T-helper 2 cell treated with Interferon-gamma antibody and Interleukin-4, amounts not matched to agents 5 μg/mL and 100 μg/mL, for 36 hours (primary cell): ENCODE results near the gene MRPL54.
A peak's percentile ranks its signal among the peaks of the same experiment; 100 is the strongest.

ENCODE experiments used
- DNase-seq: peaks from one replicate; pipeline ENCODE4 v3.0.0; 2021; ENCODE audit warnings: low spot score
- H3K27ac Mint-ChIP-seq: one replicate; pipeline ENCODE4 v1.8.0; 2021; ENCODE audit warnings: mild to moderate bottlenecking, mixed read lengths
- H3K27me3 Mint-ChIP-seq: one replicate; pipeline ENCODE4 v1.8.0; 2021; ENCODE audit warnings: low read depth, mixed read lengths
- H3K36me3 Mint-ChIP-seq: one replicate; pipeline ENCODE4 v1.8.0; 2021; ENCODE audit warnings: low read depth, mixed read lengths
- H3K4me1 Mint-ChIP-seq: one replicate; pipeline ENCODE4 v1.8.0; 2021; ENCODE audit warnings: low read depth, mixed read lengths
- H3K4me3 Mint-ChIP-seq: one replicate; pipeline ENCODE4 v1.8.0; 2022; ENCODE audit warnings: mild to moderate bottlenecking, moderate library complexity, mixed read lengths
- H3K9me3 Mint-ChIP-seq: one replicate; pipeline ENCODE4 v1.8.0; 2021; ENCODE audit warnings: mixed read lengths

MRPL54 gene

DNA sequence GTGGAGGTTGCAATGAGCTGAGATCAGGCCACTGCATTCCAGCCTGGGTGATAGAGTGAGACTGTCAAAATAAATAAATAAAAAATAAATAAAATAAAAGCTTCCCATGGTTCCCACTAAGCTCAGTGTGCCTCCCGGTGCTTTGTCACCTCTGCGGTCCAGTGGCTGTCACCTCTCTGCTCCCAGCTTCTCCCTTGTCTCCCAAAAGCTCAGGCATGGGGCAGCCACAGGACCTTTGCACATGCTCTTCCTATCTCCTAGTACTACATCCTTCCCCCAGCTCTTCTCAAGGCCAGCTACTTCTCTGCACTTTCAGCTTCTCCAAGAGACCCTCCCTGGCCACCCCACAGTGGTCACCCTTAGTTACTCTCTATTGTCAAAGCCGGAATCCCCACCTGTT is 31.3 kb downstream of the MRPL54 start:
- Mint-ChIP-seq H3K9me3 (peaks cover 12% of the 10 kb centered on the region), H3K36me3 (peaks cover 9% of the 10 kb centered on the region), H3K4me3 (no peak overlapping the region), H3K27ac (no peak overlapping the region), H3K4me1 (peaks cover 8% of the 10 kb centered on the region), H3K27me3 (peaks cover 7% of the 10 kb centered on the region)
- no peak for DNase-seq

DNA sequence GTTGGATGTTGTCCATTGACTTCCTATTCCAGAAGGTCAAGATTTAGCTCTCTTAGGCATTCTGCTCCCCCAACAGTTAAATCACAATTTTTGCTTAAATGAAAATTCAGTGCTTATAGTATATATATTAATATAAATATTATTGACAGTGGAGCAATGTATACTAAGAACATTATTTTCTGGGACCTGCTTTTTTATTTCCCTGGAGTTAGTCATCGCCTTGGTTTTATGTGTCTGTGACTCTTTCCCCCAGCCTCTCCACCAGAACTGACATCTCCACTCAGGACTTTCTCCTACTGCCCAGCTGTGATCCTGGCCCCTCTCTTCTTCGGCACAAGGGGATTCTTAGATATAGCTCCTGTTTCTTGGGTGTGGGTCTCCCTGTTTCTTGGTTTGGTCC is 33.9 kb downstream of the MRPL54 start:
- Mint-ChIP-seq H3K9me3 (peaks cover 12% of the 10 kb centered on the region), H3K27me3 (peaks cover 4% of the 10 kb centered on the region), H3K36me3 (peaks cover 9% of the 10 kb centered on the region), H3K4me1 (peaks cover 18% of the 10 kb centered on the region), H3K27ac (no peak overlapping the region), H3K4me3 (no peak overlapping the region)
- DNase-seq, result no peak

DNA sequence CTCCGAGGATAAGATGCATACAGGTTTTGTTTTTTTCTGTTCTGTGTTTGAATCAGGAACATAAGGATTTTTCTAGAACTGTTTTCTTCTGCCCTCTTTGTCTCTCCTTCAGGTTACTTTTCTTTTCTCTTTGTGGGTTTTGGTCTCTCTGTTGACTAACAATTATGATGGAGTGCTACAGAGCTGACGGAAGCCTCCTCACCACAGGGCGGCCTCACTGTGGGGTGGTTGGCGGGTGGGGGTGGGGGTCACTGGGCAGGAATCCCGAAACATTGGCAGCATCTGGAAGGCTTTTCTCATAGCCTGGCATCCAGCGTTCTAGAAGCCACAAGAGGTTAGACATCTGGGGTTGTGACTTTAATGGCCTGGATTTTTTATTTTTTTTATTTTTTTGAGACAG is 35.7 kb downstream of the MRPL54 start:
- DNase-seq, result no peak
- H3K4me1 Mint-ChIP-seq, result peaks cover 18% of the 10 kb centered on the region
- peak overlapping the region; percentile 65 for H3K4me3 Mint-ChIP-seq

DNA sequence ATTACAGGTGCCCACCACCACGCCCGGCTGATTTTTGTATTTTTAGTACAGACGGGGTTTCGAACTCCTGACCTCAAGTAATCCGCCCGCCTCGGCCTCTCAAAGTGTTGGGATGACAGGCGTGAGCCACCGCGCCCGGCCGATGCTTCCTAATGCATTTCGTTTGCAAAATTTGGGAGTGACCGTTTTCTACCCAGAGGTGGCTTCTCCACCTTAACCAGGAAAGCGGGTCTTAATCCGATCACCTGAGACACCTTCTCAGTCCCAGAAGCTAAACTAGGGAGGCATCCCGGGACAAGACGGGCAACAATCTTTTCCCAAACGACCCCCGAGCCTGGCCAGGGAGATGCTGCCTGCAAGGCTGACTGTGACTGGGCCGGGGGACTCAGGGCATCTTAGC is 38.5 kb downstream of the MRPL54 start:
- peaks cover 8% of the 10 kb centered on the region for H3K9me3 Mint-ChIP-seq
- no peak for DNase-seq
- H3K36me3 Mint-ChIP-seq, result peaks cover 9% of the 10 kb centered on the region
- H3K4me3 Mint-ChIP-seq, result peak overlapping the region; percentile 64
- peaks cover 16% of the 10 kb centered on the region for H3K4me1 Mint-ChIP-seq
- H3K27ac Mint-ChIP-seq, result no peak overlapping the region
- H3K27me3 Mint-ChIP-seq, result peaks cover 4% of the 10 kb centered on the region

More for the DNA sequence above, 35.7 kb downstream of the MRPL54 start:
- peak overlapping the region; percentile 81 for H3K27ac Mint-ChIP-seq
- peaks cover 9% of the 10 kb centered on the region for H3K36me3 Mint-ChIP-seq
- H3K27me3 Mint-ChIP-seq, result peaks cover 4% of the 10 kb centered on the region
- peaks cover 12% of the 10 kb centered on the region for H3K9me3 Mint-ChIP-seq

DNA sequence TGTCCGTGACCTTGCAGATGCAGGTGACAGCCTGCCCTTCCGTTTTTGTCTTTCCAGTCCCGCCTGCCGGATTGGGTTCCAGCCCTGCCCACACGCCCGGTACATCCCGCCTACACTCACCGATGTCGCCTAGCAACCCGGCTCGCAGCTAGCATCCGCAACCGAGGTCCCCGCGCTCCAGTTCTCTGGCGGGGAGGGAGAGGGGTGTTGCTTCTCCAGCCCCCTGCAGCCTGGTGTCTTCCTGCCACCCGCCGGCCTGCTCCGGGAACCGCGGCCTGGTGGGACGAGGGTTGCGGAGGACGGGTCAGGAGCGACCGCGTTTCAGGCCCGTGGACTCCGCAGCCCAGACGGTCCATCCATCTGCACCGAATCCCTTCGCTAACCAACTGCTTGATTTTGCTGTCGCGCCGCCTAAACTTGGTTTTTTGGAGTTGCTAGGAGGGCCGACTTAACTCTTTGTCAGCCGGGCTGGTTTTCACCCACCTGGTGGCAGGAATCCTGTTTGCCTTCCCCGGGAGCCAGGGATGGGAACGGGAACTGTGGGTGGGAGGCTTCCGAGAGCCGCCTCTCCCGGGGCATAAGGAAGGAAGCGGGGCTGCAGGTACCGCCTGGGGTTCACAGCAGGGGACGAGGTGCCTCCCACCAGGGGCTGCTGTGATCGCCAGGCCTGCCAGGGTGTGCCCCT is 39.1 kb downstream of the MRPL54 start:
- Mint-ChIP-seq H3K4me3 (peak overlapping the region; percentile 64), H3K4me1 (peaks cover 16% of the 10 kb centered on the region), H3K27me3 (peaks cover 4% of the 10 kb centered on the region), H3K9me3 (peaks cover 5% of the 10 kb centered on the region), H3K27ac (no peak overlapping the region), H3K36me3 (peaks cover 8% of the 10 kb centered on the region)
- DNase-seq, result peak; percentile 54

DNA sequence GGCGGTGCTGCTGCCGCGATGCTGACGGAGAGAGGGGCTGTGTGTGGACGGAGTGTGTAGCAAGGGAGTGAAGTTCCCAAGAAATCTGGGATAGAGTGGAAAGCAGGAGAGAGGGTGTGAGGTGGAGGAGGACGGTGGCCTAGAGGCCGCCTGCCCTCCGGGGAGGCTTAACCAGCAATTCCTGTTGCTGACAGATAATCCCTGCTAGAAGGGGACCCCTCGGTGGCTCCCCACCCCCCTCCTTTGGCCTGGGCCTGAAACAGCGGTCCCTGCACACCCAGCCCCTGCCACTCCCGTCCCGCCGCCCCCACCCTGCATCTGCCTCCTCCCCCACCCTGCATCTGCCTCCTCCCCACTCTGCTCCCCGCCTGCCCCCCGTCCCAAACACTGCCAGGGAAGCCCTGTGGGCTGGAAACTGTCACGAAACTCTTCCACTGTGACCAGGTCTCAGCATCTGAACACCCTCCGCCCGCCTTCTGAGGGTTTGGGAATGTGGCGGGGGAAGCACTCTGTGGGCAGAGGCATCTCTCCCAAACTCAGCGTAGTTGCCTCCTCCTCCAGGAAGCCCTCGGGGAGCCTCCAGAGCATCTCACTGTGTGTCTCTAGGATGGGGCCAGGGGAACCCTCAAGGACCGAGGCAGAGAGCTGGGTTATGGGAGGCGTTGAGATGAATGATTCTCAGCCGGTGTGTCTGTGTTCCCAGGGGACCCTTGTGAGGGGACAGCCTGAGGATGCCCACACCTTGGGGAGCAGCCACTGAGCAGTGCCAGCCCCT is 40.8 kb downstream of the MRPL54 start:
- H3K27me3 Mint-ChIP-seq, result peaks cover 4% of the 10 kb centered on the region
- H3K4me1 Mint-ChIP-seq, result peaks cover 12% of the 10 kb centered on the region
- no peak for DNase-seq
- no peaks in the 10 kb centered on the region for H3K36me3 Mint-ChIP-seq
- H3K27ac Mint-ChIP-seq, result no peak overlapping the region
- H3K9me3 Mint-ChIP-seq, result no peaks in the 10 kb centered on the region
- H3K4me3 Mint-ChIP-seq, result no peak overlapping the region

DNA sequence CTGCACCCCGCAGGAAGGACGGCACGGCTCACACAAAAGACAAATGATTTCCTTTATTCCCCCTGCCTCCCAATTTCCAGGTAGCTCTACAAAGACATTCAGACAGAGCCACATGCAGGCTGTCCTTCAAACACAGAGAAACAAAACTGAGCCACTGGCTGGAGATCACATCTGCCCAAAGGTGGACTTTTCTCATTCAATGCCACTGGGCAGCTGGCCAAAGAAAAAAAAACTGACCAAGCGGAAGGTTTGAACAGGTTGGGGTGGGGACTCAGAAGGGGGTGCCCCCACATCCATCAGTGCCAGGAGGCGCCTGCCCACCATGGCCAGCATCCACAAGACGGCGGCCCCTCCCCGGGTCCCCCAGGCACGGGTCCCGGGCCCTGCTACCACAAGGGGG is 41.5 kb downstream of the MRPL54 start:
- H3K9me3 Mint-ChIP-seq, result no peaks in the 10 kb centered on the region
- no peak overlapping the region for H3K4me3 Mint-ChIP-seq
- no peaks in the 10 kb centered on the region for H3K36me3 Mint-ChIP-seq
- peaks cover 11% of the 10 kb centered on the region for H3K4me1 Mint-ChIP-seq
- H3K27me3 Mint-ChIP-seq, result peaks cover 4% of the 10 kb centered on the region
- no peak overlapping the region for H3K27ac Mint-ChIP-seq
- DNase-seq, result no peak

DNA sequence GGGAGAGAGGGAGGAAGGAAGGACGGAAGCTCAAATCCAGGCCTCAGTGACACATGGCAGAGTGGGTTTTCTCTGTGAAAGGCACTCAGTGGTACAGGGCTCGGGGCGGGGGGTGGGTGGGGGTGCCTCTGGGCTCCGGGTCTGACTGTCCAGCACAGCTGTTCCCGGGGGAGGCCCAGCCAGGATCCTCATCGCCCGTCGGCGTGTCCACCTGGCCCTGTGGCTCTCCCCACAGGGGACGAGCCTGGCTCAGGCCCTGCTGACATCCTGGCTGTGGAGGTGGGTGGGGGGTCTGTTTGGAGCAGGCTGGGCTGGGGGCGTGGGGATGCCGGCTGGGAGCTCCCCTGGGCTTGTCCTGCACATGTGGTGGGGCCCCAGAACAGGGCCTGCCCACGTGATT is 41.9 kb downstream of the MRPL54 start:
- H3K9me3 Mint-ChIP-seq, result no peaks in the 10 kb centered on the region
- H3K36me3 Mint-ChIP-seq, result no peaks in the 10 kb centered on the region
- no peak for DNase-seq
- H3K4me3 Mint-ChIP-seq, result no peak overlapping the region
- H3K27me3 Mint-ChIP-seq, result peaks cover 3% of the 10 kb centered on the region
- no peak overlapping the region for H3K27ac Mint-ChIP-seq
- H3K4me1 Mint-ChIP-seq, result peaks cover 8% of the 10 kb centered on the region

DNA sequence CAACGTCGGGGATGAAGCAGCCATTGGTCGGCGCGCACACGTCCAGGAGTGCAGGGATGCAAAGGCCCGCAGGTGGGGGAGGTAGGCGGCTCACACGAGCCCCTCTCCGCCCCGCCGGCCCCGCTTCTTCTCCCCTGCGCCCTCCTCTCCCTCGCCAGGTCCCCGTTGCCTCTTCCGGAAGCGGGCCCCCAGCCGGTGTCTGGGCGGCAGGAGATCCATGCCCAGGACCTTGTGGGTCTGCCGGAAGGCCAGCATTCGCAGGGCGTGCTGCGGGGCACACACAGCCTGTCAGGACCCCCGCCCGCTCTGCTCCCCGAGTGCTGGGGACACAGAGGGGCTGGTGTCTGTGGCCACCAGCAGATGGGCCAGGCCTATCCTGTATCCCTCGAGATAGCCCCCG is 43.4 kb downstream of the MRPL54 start:
- Mint-ChIP-seq H3K27ac (no peak overlapping the region), H3K36me3 (no peaks in the 10 kb centered on the region), H3K4me3 (no peak overlapping the region), H3K27me3 (no peaks in the 10 kb centered on the region), H3K9me3 (no peaks in the 10 kb centered on the region), H3K4me1 (peaks cover 4% of the 10 kb centered on the region)
- no peak for DNase-seq

DNA sequence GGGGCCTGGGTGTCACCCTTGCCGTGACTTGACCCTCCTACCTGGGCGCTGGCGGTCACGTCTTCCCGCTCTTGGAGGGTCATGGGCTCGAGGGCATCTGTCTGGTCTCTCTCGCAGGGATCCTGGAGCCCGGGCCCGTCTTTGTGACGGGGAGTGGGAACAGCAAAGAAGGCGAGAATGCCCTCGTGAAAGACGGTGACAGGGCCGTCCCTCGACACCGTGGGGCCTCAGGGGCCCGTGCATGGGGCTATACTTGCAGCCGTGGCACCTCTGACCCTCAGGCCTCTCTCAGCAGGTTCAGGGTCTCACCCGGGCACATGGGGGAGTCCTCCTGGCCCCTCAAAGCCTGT is 44.6 kb downstream of the MRPL54 start:
- no peaks in the 10 kb centered on the region for H3K9me3 Mint-ChIP-seq
- no peak overlapping the region for H3K4me3 Mint-ChIP-seq
- DNase-seq, result no peak
- no peaks in the 10 kb centered on the region for H3K36me3 Mint-ChIP-seq
- peaks cover under 1% of the 10 kb centered on the region for H3K4me1 Mint-ChIP-seq
- no peaks in the 10 kb centered on the region for H3K27me3 Mint-ChIP-seq
- no peak overlapping the region for H3K27ac Mint-ChIP-seq

DNA sequence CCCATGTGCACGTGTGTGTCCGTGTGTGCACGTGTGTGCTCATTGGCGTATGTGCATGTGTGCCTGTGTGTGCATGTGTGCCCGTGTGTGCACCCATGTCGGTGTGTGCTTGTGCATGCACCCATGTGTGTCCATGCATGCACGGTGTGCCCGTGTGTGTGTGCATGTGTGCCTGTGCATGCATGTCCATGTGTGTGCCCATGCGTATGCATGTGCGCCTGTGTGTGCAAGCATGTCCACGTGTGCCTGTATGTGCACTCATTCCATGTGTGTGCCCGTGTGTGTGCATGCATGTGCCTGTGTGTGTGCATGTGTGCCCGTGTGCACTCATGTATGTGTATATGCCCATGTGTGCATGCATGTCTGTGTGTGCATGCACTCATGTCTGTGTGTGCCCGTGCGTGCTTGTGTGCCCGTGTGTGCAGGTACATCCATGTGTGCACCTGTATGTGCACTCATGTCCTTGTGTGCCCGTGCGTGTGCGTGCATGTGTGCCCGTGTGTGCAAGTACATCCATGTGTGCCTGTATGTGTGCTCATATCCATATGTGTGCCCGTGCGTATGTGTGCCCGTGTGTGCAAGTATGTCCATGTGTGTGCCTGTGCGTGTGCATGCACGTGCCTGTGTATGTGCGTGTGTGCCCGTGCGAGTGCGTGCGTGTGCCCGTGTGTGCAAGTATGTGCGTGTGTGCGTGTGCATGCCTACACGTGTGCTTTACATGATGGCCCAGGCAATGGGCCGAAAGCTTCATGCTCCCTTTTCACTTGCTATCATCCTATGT is 45.3 kb downstream of the MRPL54 start:
- Mint-ChIP-seq H3K27ac (no peak overlapping the region), H3K4me3 (no peak overlapping the region), H3K36me3 (no peaks in the 10 kb centered on the region), H3K4me1 (peaks cover 7% of the 10 kb centered on the region), H3K27me3 (no peaks in the 10 kb centered on the region), H3K9me3 (no peaks in the 10 kb centered on the region)
- DNase-seq, result no peak

DNA sequence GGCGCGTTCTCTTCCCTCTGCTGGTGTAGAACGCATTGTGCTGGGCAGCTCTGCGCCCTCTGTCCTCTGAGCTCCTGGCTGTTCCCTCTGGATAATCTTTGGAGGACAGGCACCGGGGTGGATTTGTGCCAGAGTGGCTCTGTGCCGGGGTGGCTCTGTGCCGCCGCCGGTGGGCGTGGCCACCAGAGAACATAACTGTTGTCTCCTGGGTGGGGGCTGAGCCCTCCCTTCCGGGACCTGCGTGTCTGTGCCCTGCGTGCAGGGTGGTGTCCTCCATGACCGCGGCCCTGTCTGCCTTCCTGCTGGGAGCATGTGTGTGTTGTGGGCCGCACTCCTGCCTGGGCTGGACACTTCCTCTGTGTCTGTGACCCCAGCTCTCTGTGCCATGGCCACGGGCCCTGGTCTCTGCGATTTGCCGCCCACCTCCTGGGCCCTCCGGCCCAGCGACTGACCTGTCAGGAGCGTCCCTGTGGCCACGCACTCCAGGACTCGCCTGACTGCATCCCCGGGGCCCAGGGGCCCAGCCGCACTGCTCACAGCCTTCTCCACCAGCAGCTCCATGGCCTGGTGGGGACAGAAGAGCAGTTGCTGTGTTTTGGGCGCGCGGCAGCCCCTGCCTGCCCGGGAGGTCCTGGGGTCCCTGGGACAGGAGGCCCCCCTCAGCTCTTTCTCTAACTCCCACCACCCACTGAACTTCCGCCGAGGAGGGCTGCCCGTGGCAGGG is 46.1 kb downstream of the MRPL54 start:
- no peaks in the 10 kb centered on the region for H3K27me3 Mint-ChIP-seq
- H3K4me3 Mint-ChIP-seq, result no peak overlapping the region
- no peak overlapping the region for H3K27ac Mint-ChIP-seq
- no peak for DNase-seq
- no peaks in the 10 kb centered on the region for H3K9me3 Mint-ChIP-seq
- peaks cover 13% of the 10 kb centered on the region for H3K4me1 Mint-ChIP-seq
- no peaks in the 10 kb centered on the region for H3K36me3 Mint-ChIP-seq

DNA sequence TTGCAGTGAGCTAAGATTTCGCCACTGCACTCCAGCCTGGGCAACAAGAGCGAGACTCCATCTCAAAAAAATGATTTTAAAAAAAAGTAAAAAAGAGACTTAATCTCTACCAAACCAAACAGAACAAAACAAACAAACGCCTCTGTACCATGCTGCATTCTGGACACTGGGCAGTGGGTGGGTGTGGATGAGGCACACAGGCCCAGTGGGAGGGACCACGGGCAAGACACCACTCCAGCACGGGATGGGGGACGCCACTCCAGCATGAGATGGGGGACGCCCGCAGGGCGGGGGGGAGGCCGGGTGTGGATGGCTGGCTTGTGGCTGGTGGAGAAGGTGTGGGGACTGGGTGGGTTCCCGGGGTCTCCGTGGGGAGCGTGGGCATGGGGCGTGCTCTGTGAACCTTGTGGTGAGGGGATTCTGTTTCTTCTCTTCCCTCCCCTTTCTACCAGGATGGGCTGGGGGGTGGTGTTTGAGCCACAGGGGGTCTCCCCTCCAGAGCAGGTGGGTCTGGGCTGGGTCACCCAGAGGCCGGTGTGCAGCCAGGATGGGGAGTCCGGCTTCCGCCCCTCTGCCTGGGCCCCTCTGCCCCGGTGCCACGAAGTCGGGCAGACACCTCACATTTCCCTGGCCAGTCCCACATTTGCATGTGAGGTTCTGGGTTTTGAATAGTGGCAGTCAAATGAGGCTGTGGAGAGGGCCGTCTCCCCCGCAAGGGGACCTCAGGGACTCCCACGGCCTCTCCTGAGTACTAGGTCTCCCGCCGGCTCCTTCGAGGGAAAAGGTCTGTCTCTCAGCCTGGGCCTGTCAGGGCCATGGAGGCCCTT is 47.6 kb downstream of the MRPL54 start:
- peaks cover 23% of the 10 kb centered on the region for H3K4me1 Mint-ChIP-seq
- H3K9me3 Mint-ChIP-seq, result no peaks in the 10 kb centered on the region
- no peaks in the 10 kb centered on the region for H3K36me3 Mint-ChIP-seq
- no peak overlapping the region for H3K27ac Mint-ChIP-seq
- H3K27me3 Mint-ChIP-seq, result no peaks in the 10 kb centered on the region
- no peak for DNase-seq
- no peak overlapping the region for H3K4me3 Mint-ChIP-seq
